ENCODE measurements around the gene LRRC30. TPM values are rescaled to one million over a fixed set of nuclear protein-coding genes. Genes with fewer than 3 reads are reported as not detected.

LRRC30 gene
- total and polyA plus RNA-seq, 2 of the 13 experiments (the other 11 are each of a cell fraction or from before 2014, with no cell fraction given): not detected

DNA sequence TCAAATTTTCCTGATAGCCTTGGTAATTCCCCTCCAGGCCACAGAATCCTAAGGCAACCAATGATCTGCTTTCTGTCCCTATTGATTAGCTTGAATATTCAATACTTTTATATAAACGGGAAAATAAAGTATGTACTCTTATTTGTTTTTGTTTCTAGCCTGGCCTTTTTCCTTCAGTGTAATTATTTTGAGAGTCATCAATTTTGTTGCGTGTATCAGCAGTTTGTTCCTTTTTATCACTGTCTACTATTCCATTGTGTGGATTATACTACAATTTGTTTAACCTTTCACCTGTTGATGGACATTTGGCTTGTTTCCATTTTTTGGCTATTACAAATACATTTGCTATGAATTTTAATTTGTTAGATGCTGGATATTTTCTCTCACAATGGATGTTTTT lies 39.2 kb upstream of the LRRC30 start:
- Histone ChIP-seq H4K20me1 (ENCODE audit: insufficient read depth, low read length) (no peaks in the 10 kb centered on the region), H3K4me2 (ENCODE audit: low read depth, low read length) (no peak overlapping the region), H3K27ac (ENCODE audit: extremely low read length, insufficient read depth, low read length) (no peak overlapping the region), H3K9me3 (ENCODE audit: low read length) (no peaks in the 10 kb centered on the region), H3K27me3 (ENCODE audit: control insufficient read depth in 1 of 2, insufficient read depth in 2 of 2, low read length in 2 of 2) (no peaks in the 10 kb centered on the region), H3K79me2 (ENCODE audit: insufficient read depth, low read length) (no peaks in the 10 kb centered on the region), H3K36me3 (replicated peaks in 1 of 2; ENCODE audit: control insufficient read depth in 1 of 2, insufficient read depth in 2 of 2, low read length in 2 of 2) (no peaks in the 10 kb centered on the region), H3K4me1 (ENCODE audit: insufficient read depth, low read length) (no peaks in the 10 kb centered on the region), H3K9ac (ENCODE audit: insufficient read depth, low read depth, low read length) (no peak overlapping the region), H2AFZ (ENCODE audit: low read length) (no peak overlapping the region), H3K4me3 (replicated peaks in 1 of 3; ENCODE audit: insufficient read depth in 1 of 3, low read depth in 2 of 3, low read length in 3 of 3) (no peak overlapping the region)
- DNase-seq (ENCODE audit: low spot score) (no peak), FAIRE-seq (no peak), ATAC-seq (no peak)
- BruUV-seq (replicated peaks): no TSS peak
- TF ChIP-seq, protein P1, sequence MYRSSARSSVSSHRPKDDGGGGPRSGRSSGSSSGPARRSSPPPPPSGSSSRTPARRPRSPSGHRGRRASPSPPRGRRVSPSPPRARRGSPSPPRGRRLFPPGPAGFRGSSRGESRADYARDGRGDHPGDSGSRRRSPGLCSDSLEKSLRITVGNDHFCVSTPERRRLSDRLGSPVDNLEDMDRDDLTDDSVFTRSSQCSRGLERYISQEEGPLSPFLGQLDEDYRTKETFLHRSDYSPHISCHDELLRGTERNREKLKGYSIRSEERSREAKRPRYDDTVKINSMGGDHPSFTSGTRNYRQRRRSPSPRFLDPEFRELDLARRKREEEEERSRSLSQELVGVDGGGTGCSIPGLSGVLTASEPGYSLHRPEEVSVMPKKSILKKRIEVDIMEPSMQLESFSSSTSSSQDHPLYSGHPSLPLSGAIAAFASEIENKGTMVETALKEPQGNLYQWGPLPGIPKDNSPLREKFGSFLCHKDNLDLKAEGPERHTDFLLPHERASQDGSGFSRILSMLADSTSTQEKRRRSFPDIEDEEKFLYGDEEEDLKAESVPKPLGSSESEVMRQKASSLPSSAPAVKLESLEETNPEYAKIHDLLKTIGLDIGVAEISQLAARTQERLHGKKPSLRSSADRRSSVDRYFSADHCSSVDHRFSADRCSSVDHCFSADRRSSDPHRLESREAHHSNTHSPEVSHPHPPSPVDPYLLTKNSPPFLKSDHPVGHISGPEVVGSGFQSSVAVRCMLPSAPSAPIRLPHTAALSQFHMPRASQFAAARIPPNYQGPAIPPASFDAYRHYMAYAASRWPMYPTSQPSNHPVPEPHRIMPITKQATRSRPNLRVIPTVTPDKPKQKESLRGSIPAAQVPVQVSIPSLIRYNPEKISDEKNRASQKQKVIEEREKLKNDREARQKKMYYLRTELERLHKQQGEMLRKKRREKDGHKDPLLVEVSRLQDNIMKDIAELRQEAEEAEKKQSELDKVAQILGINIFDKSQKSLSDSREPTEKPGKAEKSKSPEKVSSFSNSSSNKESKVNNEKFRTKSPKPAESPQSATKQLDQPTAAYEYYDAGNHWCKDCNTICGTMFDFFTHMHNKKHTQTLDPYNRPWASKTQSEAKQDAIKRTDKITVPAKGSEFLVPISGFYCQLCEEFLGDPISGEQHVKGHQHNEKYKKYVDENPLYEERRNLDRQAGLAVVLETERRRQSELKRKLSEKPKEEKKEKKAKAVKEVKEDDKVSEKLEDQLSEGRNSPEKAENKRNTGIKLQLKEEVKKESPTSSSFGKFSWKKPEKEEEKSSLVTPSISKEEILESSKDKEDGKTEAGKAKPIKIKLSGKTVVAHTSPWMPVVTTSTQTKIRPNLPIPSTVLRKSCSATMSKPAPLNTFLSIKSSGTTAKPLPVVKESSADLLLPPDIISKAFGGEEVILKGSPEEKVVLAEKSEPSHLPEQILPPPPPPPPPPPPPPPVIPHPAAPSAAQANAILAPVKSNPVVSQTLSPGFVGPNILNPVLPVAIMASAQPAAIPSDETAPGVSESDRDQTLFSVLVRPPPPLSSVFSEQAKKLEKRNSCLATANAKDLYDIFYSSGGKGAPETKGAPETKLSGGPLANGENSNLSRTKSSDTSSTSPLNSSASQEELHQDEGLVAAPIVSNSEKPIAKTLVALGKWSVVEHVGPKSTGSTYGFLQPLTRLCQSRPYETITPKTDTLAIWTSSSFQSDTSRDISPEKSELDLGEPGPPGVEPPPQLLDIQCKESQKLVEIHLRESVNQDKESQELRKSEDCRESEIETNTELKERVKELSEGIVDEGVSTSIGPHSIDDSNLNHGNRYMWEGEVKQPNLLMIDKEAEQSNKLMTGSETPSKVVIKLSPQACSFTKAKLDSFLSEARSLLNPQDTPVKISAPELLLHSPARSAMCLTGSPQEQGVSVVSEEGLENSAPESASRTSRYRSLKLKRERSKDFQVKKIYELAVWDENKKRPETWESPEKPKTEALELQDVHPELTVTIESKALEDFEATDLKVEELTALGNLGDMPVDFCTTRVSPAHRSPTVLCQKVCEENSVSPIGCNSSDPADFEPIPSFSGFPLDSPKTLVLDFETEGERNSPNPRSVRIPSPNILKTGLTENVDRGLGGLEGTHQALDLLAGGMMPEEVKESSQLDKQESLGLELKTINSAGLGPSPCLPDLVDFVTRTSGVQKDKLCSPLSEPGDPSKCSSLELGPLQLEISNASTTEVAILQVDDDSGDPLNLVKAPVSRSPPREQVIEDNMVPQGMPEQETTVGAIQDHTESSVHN (CRISPR knock-in tag; IDR thresholded peaks at IDR 0.05): no peak
- TF ChIP-seq MAFF (IDR thresholded peaks at IDR 0.05; ENCODE audit: low read depth, low read length) (peak; percentile 66), RARG (CRISPR knock-in tag; IDR thresholded peaks at IDR 0.05; ENCODE audit: low read depth) (no peak), MAFK (conservative IDR thresholded peaks at IDR 0.05 in 1 of 2, IDR thresholded peaks at IDR 0.05 in 1 of 2; ENCODE audit: low read length in 2 of 2) (peak; percentile 47 to 58), HNRNPUL1 (IDR thresholded peaks at IDR 0.05; ENCODE audit: low read depth, low read length) (no peak)
- intact Hi-C loops (cut with micrococcal nuclease; ENCODE audit: unreplicated experiment) (no loop called here), in situ Hi-C loops (cut with HindIII; ENCODE audit: extremely low pct_ligation_motif_present, low pct_unique_long_range_greater_than_20kb) (no loop called here)
- ChIA-PET CTCF (ENCODE audit: low intra/inter-chr PET ratio, low total read pairs) (no interaction called here), POLR2A (no interaction called here)
- 47% methylated on average over 2 of the region's 2 CpGs for WGBS (ENCODE audit: low lambda C conversion rate)
